Fibroblast of lung (primary cell): Measurements from ENCODE around the gene OTUB1. TPM values are rescaled to one million over a fixed set of nuclear protein-coding genes. Genes with fewer than 3 reads are reported as not detected.
A peak's percentile ranks its signal among the peaks of the same experiment; 100 is the strongest.

Experiments used
- DNase-seq, 2 donors: peaks; one replicate each; pipeline versions ENCODE4 v3.0.0 to v3.0.0-alpha.2; 2010; ENCODE audit warnings: low read depth in 2 of 2
- H2AFZ ChIP-seq: 2 replicates; pipeline ENCODE4 v1.5.1; 2012; ENCODE audit warnings: low read length, control low read depth, inconsistent platforms
- H3K27ac ChIP-seq: 2 replicates; pipeline ENCODE4 v1.5.1; 2011; ENCODE audit warnings: low read length, control low read depth; ENCODE audit not compliant: insufficient read depth
- H3K27me3 ChIP-seq: 2 replicates; pipeline ENCODE4 v1.5.1; 2011; ENCODE audit warnings: mild to moderate bottlenecking, low read length; ENCODE audit not compliant: control insufficient read depth, insufficient read depth
- H3K36me3 ChIP-seq: 2 replicates; pipeline ENCODE4 v1.5.1; 2011; ENCODE audit warnings: low read length; ENCODE audit not compliant: control insufficient read depth, insufficient read depth
- H3K4me1 ChIP-seq: 2 replicates; pipeline ENCODE4 v1.5.1; 2011; ENCODE audit warnings: low read length; ENCODE audit not compliant: control insufficient read depth, insufficient read depth; ENCODE audit errors: extremely low read depth
- H3K4me2 ChIP-seq: 2 replicates; pipeline ENCODE4 v1.5.1; 2011; ENCODE audit warnings: low read length, control low read depth; ENCODE audit not compliant: insufficient read depth; ENCODE audit errors: extremely low read depth
- H3K4me3 ChIP-seq, 4 experiments: fragments of 200-600 bp in 1 of 4; sonication (generic) in 1 of 4; replicated peaks in 1 of 4; 2 replicates each; pipeline ENCODE4 v1.5.1; 2011 to 2016; ENCODE audit warnings: low read length in 4 of 4, low read depth in 3 of 4, mild to moderate bottlenecking in 3 of 4, control low read depth in 2 of 4, inconsistent platforms in 1 of 4, mixed read lengths in 1 of 4; ENCODE audit not compliant: insufficient read depth in 1 of 4; ENCODE audit errors: control extremely low read depth in 1 of 4
- H3K79me2 ChIP-seq: 2 replicates; pipeline ENCODE4 v1.5.1; 2012; ENCODE audit warnings: mild to moderate bottlenecking, low read length, inconsistent platforms; ENCODE audit not compliant: control insufficient read depth, insufficient read depth
- H3K9ac ChIP-seq: 2 replicates; pipeline ENCODE4 v1.5.1; 2011; ENCODE audit warnings: mild to moderate bottlenecking, low read length, control low read depth; ENCODE audit not compliant: insufficient read depth
- H3K9me3 ChIP-seq: 2 replicates; pipeline ENCODE4 v1.5.1; 2012; ENCODE audit warnings: low read depth, low read length; ENCODE audit not compliant: control insufficient read depth, insufficient read depth
- H4K20me1 ChIP-seq: 2 replicates; pipeline ENCODE4 v1.5.1; 2011; ENCODE audit warnings: low read length; ENCODE audit not compliant: control insufficient read depth, insufficient read depth; ENCODE audit errors: extremely low read depth
- CTCF ChIP-seq, 2 donors: IDR thresholded peaks in 1 of 2; conservative IDR thresholded peaks in 1 of 2; 1 replicate in 1 of 2; 2 replicates in 1 of 2; pipeline ENCODE4 v1.5.1; 2011 to 2012; ENCODE audit warnings: low read length in 2 of 2, control low read depth in 1 of 2, inconsistent platforms in 1 of 2, low read depth in 1 of 2, mild to moderate bottlenecking in 1 of 2
- EZH2 ChIP-seq: IDR thresholded peaks from 2 replicates; pipeline ENCODE4 v1.5.1; 2012; ENCODE audit warnings: low read length, control low read depth, mild to moderate bottlenecking; ENCODE audit errors: missing control alignments
- polyA plus RNA-seq, 2 donors: library from polyadenylated mRNA; depleted of rRNA in 1 of 2; stranded (reverse) in 1 of 2; unstranded in 1 of 2; fragments of >200 nt; gene quantifications; 2 replicates each; pipeline ENCODE4 v1.2.1, GENCODE V29; 2011 to 2012; ENCODE audit warnings: missing spikeins in 1 of 2
- total RNA-seq: library from RNA; depleted of rRNA; stranded (reverse); fragments of >200 nt; gene quantifications from 2 replicates; pipeline ENCODE4 v1.2.1, GENCODE V29; 2014

OTUB1 gene
- total and polyA plus RNA-seq, 2 donors (not counting 1 experiment from before 2014, with no cell fraction given): 37.8 to 113 TPM

DNA sequence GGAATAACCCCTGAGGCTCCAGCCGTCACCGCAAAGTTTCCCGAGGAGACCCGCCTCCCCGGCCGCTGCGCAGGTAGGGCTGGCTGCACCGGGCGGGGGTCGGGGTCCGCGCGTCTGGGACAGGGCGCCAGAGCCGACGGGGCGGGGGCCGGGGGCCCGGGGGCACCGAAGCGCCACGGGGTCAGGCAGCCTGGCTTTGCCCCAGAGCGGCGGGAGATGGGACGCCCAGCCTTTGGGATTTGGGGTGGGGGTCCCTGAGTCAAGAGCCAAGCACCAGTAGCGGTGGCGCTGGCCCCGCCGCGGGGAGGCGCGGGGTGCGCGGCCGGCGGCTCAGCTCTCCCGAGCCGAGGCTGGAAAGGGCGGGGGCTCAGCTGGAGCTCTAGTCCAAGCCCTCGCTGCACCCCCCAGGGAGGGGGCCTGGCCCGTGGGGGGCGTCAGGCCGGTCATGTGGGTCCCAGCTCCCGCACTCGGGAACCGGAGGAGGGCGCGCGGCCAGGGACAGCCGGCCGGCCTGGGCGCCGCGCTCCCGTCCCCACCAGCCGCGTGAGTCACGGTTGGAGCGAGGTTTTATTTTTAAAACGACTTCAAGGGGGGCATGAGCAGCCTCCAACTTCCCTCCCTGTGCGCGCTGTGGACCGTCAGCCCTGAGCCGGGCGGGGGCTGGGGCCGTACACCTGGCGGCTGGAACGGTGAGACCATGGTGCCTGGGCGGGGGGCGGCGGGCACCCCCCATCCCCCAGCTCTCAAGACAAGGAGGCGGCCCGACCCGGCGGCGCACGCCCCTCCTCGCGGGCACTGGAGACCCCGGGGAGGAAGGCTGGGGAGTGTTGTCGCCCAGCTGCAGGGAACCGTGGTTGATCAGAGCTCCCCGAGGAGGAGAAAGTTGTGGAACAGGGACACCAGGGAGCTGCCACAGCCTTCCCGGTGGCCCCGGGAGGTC lies 50.1 kb downstream of the OTUB1 start:
- no peaks in the 10 kb centered on the region for H3K36me3 ChIP-seq
- TF ChIP-seq EZH2 (peak; percentile 60), CTCF (conservative IDR thresholded peaks at IDR 0.05 in 1 of 2, IDR thresholded peaks at IDR 0.05 in 1 of 2; ENCODE audit: low read depth in 1 of 2, low read length in 2 of 2) (no peak)
- no peaks in the 10 kb centered on the region for H3K9me3 ChIP-seq
- H2AFZ ChIP-seq: no peak overlapping the region
- H3K4me2 ChIP-seq: no peak overlapping the region
- no peaks in the 10 kb centered on the region for H4K20me1 ChIP-seq
- H3K27me3 ChIP-seq: peaks cover 15% of the 10 kb centered on the region
- no peak overlapping the region for H3K9ac ChIP-seq
- H3K4me3 ChIP-seq: peak overlapping the region in 2 of 4 experiments; percentile 27 to 52
- H3K4me1 ChIP-seq: no peaks in the 10 kb centered on the region
- DNase-seq: peak; percentile 27 to 49
- H3K27ac ChIP-seq: no peak overlapping the region
- no peaks in the 10 kb centered on the region for H3K79me2 ChIP-seq

DNA sequence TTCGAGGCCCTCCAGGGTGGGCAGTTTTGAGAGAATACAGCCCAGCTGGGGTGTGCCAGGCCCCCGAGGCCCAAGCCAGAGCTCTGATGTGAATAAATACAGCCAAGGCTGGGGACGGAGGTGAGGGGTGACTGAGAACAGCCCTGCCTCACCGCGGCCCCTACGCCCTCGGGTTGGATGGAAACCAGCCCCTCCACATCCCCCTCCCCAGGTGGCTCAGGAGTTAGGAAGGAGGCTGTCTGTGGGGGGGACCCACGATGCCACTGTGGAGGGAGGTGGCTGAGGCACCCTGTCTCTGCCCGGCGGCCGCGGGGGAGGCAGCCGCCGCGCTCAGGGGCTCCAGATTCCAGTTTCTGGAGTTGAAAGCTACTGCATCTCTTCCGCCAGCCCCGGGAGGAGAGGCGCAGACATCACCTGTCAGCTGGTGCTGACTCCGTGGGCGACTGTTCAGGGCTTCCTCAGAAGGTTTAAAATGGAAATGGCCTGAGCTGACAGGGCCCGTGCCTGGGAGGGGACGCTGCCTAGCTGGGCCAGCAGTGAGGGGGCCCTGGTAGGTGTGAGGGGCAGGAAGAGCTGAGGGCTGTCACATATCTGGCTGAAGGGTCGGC lies 50.9 kb downstream of the OTUB1 start:
- no peaks in the 10 kb centered on the region for H3K4me1 ChIP-seq

More for the DNA sequence above, 50.9 kb downstream of the OTUB1 start:
- no peaks in the 10 kb centered on the region for H3K79me2 ChIP-seq
- H3K4me2 ChIP-seq: no peak overlapping the region
- no peaks in the 10 kb centered on the region for H4K20me1 ChIP-seq
- no peaks in the 10 kb centered on the region for H3K36me3 ChIP-seq
- no peak overlapping the region for H2AFZ ChIP-seq
- H3K4me3 ChIP-seq: no peak overlapping the region
- peaks cover 15% of the 10 kb centered on the region for H3K27me3 ChIP-seq
- no peak for DNase-seq
- H3K9me3 ChIP-seq: no peaks in the 10 kb centered on the region
- no peak overlapping the region for H3K27ac ChIP-seq
- TF ChIP-seq CTCF (conservative IDR thresholded peaks at IDR 0.05 in 1 of 2, IDR thresholded peaks at IDR 0.05 in 1 of 2; ENCODE audit: low read depth in 1 of 2, low read length in 2 of 2) (no peak), EZH2 (no peak)
- no peak overlapping the region for H3K9ac ChIP-seq
